ENCODE data around the gene CYLC1. TPM values are rescaled to one million over a fixed set of nuclear protein-coding genes. Genes with fewer than 3 reads are reported as not detected.

Gene CYLC1
- total RNA-seq (2022), result not detected in 2 replicates
- not detected for Bru-seq, nascent RNA
- BruChase-seq, experiment 1, labeled RNA remaining after a 6-hour chase, result not detected
- BruChase-seq, experiment 2, labeled RNA remaining after a 2-hour chase, result not detected
- long read RNA-seq, result 0 reads

DNA sequence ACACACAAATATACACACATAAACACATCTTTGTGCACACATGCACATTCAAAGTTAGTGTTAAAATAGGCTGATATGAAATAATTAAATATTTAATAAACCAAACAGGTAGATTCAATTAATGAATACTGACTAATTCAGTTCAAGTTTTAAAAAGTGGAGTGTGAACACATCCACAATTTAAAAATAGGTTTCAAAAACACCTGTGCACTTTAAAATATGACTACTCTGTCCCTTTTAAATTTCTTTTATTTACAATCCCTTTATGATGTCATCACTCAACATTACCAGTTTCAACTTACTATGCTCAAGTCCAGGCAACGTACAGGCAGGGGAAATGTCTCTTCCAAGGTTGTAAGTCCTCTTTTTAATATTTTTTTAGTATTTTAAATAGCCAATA lies at the start of gene CYLC1:
Gene CYLC1 (plus strand): TSS at position 301 of the 400 bp plus-strand sequence. CDS start 37 bp downstream, at position 338.
- no peaks in the 10 kb centered on the region for H3K27me3 Mint-ChIP-seq (ENCODE audit: unreplicated experiment)
- no peaks in the 10 kb centered on the region for H3K4me1 Mint-ChIP-seq (ENCODE audit: low read depth, unreplicated experiment)
- H3K4me3 Mint-ChIP-seq (ENCODE audit: low read depth, unreplicated experiment), result no peak within 1 kb of the TSS
- CTCF ChIA-PET, result no interaction called here
- DNase-seq, result no peak
- H3K27ac Mint-ChIP-seq (ENCODE audit: unreplicated experiment), result no peak within 1 kb of the TSS
- no peak for TF ChIP-seq CTCF (IDR thresholded peaks at IDR 0.05; ENCODE audit: unreplicated experiment)
- peaks cover 2% of the 10 kb centered on the region for H3K9me3 Mint-ChIP-seq (ENCODE audit: low read depth, unreplicated experiment)
- no peaks in the 10 kb centered on the region for H3K36me3 Mint-ChIP-seq (ENCODE audit: insufficient read depth, unreplicated experiment)
- intact Hi-C loops (cut with micrococcal nuclease; ENCODE audit: unreplicated experiment), result no loop called here
- BruUV-seq (replicated peaks), result no TSS peak

- no peaks in the 10 kb centered on the region for H3K4me1 Mint-ChIP-seq (ENCODE audit: low read depth, unreplicated experiment)
- H3K4me3 Mint-ChIP-seq (ENCODE audit: low read depth, unreplicated experiment), result no peak overlapping the region
- intact Hi-C loops (cut with micrococcal nuclease; ENCODE audit: unreplicated experiment), result no loop called here
- no peak overlapping the region for H3K27ac Mint-ChIP-seq (ENCODE audit: unreplicated experiment)
- no peaks in the 10 kb centered on the region for H3K36me3 Mint-ChIP-seq (ENCODE audit: insufficient read depth, unreplicated experiment)
- CTCF ChIA-PET, result no interaction called here
- DNase-seq, result no peak
- TF ChIP-seq CTCF (IDR thresholded peaks at IDR 0.05; ENCODE audit: unreplicated experiment), result no peak
- H3K27me3 Mint-ChIP-seq (ENCODE audit: unreplicated experiment), result no peaks in the 10 kb centered on the region
- no TSS peak for BruUV-seq (replicated peaks)
- peaks cover 13% of the 10 kb centered on the region for H3K9me3 Mint-ChIP-seq (ENCODE audit: low read depth, unreplicated experiment)
Observed at GRCh38 chrX:83819304-83819703, 41.6 kb upstream of the CYLC1 start.

DNA sequence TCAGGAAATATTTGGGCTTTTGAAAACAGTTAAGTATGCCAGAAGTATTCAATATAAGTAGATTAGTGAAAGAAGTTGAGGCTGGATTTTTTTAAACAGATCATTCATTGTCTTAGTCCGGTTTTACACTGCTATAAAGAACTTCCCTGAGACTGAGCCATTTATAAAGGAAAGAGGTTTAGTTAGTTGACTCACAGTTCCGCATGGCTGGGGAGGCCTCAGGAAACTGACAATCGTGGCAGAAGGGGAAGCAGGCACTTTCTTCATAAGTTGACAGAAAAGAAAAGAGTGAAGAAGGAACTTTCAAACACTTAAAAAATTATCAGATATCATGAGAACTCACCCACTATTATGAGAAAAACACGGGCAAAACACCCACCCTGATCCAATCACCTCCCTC lies 31.1 kb upstream of the CYLC1 start:
- CTCF ChIA-PET, result no interaction called here
- no TSS peak for BruUV-seq (replicated peaks)
- intact Hi-C loops (cut with micrococcal nuclease; ENCODE audit: unreplicated experiment), result no loop called here
- Mint-ChIP-seq H3K27me3 (ENCODE audit: unreplicated experiment) (no peaks in the 10 kb centered on the region), H3K4me1 (ENCODE audit: low read depth, unreplicated experiment) (no peaks in the 10 kb centered on the region), H3K36me3 (ENCODE audit: insufficient read depth, unreplicated experiment) (no peaks in the 10 kb centered on the region), H3K4me3 (ENCODE audit: low read depth, unreplicated experiment) (no peak overlapping the region), H3K27ac (ENCODE audit: unreplicated experiment) (no peak overlapping the region), H3K9me3 (ENCODE audit: low read depth, unreplicated experiment) (peaks cover 4% of the 10 kb centered on the region)
- TF ChIP-seq CTCF (IDR thresholded peaks at IDR 0.05; ENCODE audit: unreplicated experiment), result no peak
- DNase-seq, result no peak

- TF ChIP-seq CTCF (IDR thresholded peaks at IDR 0.05; ENCODE audit: unreplicated experiment), result peak; percentile 20
- intact Hi-C loops (cut with micrococcal nuclease; ENCODE audit: unreplicated experiment), result no loop called here
- DNase-seq, result peak; percentile 1
- CTCF ChIA-PET, result no interaction called here
- Mint-ChIP-seq H3K9me3 (ENCODE audit: low read depth, unreplicated experiment) (no peaks in the 10 kb centered on the region), H3K27ac (ENCODE audit: unreplicated experiment) (no peak overlapping the region), H3K4me3 (ENCODE audit: low read depth, unreplicated experiment) (no peak overlapping the region), H3K4me1 (ENCODE audit: low read depth, unreplicated experiment) (no peaks in the 10 kb centered on the region), H3K36me3 (ENCODE audit: insufficient read depth, unreplicated experiment) (no peaks in the 10 kb centered on the region), H3K27me3 (ENCODE audit: unreplicated experiment) (no peaks in the 10 kb centered on the region)
- no TSS peak for BruUV-seq (replicated peaks)
Observed at GRCh38 chrX:83845397-83845796, 15.5 kb upstream of the CYLC1 start.

Measured in Calu3 (cell line).